ENCODE data around the gene AMER3. TPM values are rescaled to one million over a fixed set of nuclear protein-coding genes. Genes with fewer than 3 reads are reported as not detected.
A peak's percentile ranks its signal among the peaks of the same experiment; 100 is the strongest.

Gene AMER3
- total RNA-seq, 1 experiment from 2014 or later, result not detected

- no peak overlapping the region for H3K4me3 ChIP-seq
- H3K27ac ChIP-seq, result no peak overlapping the region
- no peaks in the 10 kb centered on the region for H3K27me3 ChIP-seq
- H3K4me1 ChIP-seq, result no peaks in the 10 kb centered on the region
- H3K9me3 ChIP-seq (replicated peaks), result no peaks in the 10 kb centered on the region
- no peaks in the 10 kb centered on the region for H3K36me3 ChIP-seq
- no peak for DNase-seq
Measured at GRCh38 chr2:130736487-130736886, 18.9 kb upstream of the AMER3 start.

DNA sequence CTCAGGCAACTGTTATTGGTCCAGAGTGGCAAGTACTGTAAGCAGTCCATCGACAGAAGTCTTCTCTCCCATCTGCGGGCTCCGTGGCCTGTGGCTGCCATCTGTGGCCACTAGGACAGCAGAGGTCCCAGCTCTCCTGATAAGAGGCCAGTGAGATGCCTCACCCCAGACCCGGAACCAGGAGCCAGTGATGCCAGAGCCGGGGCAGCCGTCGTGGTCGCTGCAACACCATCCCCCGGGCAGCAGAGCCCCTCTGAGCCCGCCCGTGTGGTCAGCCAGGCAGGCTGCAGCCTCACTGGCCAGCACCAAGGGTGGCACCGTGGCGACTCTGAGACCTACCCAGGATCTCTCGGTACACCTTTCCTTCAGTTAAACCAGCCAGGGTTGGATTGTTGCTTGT, 17.7 kb upstream of the AMER3 start:
- no peak for DNase-seq
- Histone ChIP-seq H3K4me3 (no peak overlapping the region), H3K36me3 (no peaks in the 10 kb centered on the region)

DNA sequence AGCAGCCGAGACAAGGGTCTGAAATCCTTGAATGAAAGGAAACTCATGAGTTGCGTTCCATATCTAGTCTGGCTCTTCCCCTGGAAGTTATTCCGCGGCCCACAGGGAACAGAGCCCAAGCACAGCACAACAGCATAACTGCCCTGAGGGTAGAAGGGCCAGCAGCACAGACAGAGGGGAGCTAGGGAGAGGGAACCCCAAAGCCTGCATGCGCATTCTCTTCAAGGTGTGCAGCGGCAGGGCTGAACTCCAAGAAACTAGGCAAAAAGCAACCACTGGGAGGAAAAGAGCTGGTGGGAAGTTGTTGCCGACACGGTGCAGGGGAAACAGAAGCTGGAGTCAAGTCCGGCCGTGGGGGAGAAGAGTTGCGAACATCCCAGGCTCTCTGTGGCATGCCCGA, 14.7 kb upstream of the AMER3 start:
- DNase-seq, result no peak
- no peak overlapping the region for H3K4me3 ChIP-seq
- H3K27ac ChIP-seq, result no peak overlapping the region
- H3K36me3 ChIP-seq, result no peaks in the 10 kb centered on the region
- H3K9me3 ChIP-seq (replicated peaks), result no peaks in the 10 kb centered on the region
- H3K4me1 ChIP-seq, result no peaks in the 10 kb centered on the region
- no peaks in the 10 kb centered on the region for H3K27me3 ChIP-seq

More for the DNA sequence above, 17.7 kb upstream of the AMER3 start:
- no peaks in the 10 kb centered on the region for H3K9me3 ChIP-seq (replicated peaks)
- no peaks in the 10 kb centered on the region for H3K27me3 ChIP-seq
- no peak overlapping the region for H3K27ac ChIP-seq
- no peaks in the 10 kb centered on the region for H3K4me1 ChIP-seq

GRCh38 chr2:130743278-130743677, 12.1 kb upstream of the AMER3 start:
- Histone ChIP-seq H3K27ac (no peak overlapping the region), H3K4me1 (no peaks in the 10 kb centered on the region), H3K4me3 (no peak overlapping the region), H3K27me3 (no peaks in the 10 kb centered on the region), H3K36me3 (no peaks in the 10 kb centered on the region), H3K9me3 (replicated peaks) (no peaks in the 10 kb centered on the region)
- no peak for DNase-seq

DNA sequence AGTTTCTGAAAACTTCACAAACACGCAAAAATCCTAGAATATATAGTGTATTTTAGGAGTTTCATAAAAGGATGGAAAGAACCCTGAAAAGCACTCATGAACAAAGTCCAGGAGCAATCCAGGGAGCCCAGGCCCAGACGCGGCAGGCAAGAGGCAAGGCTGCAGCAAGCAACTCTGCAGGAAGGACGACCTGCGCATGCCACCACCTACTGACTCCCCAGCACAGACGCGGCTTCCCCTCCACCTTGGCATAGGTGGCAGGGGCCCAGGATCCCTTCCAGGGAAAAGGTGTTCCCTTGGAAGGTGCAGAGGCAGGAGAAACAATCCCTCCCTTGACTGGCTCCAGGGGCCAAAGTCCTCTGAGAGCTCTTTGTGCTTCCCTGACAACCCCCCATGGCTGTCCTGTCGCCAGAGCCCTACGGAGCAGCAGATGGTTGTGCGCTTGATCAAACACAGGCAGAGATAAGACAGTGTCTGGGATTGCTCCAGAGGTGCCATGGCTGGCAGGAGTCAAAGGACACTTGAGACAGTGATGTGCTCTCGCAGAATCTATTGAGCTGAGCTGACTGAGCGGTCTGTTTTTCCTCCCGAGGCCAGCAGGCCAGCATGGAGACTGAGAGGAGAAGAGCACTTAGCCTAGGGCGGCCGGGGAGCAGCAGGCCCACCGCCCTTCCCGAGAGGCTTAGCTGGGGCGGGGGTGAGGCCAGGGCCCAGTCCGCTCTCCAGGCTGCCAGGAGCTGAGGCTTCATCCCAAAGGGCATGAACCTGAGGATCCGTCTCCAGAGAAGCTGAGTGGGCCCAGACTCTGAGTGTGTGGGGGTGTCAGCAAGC, 10.8 kb upstream of the AMER3 start:
- Histone ChIP-seq H3K36me3 (no peaks in the 10 kb centered on the region), H3K4me1 (no peaks in the 10 kb centered on the region), H3K4me3 (no peak overlapping the region), H3K27ac (no peak overlapping the region), H3K9me3 (replicated peaks) (no peaks in the 10 kb centered on the region), H3K27me3 (no peaks in the 10 kb centered on the region)
- DNase-seq, result no peak

DNA sequence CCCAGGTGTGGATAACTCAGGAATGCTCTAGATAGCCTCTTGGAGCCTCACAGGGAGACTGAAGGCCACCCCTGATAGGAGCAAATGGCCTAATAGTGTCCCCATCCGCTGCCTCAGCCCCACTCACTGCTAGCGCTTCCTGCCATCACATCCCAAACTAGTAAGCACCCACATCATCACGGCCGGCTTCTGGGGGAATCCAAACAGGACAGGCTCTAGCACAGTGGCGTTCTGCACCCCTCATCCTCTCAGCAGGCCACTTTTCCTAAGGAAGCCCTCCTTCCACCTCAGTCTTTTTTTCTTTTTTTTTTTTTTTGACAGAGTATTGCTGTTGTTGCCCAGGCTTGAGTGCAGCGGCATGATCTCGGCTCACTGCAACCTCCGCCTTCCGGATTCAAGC, 6.3 kb upstream of the AMER3 start:
- no peak for DNase-seq
- no peak overlapping the region for H3K4me3 ChIP-seq

DNA sequence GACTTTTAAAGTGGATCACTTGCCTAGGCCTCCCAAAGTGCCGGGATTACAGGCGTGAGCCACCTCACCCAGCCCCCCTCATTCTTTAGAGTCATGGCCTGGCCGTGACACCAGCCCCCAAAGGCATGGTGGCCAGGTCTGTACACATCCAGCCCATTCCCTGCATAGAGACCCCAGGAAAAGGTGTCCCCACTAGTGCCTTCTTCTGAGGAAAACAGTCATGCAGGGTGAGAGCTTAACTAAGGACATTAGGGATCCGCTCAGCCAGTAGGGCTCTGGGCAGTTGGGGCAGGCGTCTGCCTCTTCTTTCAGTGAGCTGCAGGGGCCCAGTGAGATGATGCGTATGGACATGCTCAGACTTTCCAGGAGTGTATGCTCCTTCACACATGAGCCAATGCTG, 5.7 kb upstream of the AMER3 start:
- Histone ChIP-seq H3K4me1 (no peaks in the 10 kb centered on the region), H3K36me3 (no peaks in the 10 kb centered on the region), H3K4me3 (no peak overlapping the region), H3K9me3 (replicated peaks) (no peaks in the 10 kb centered on the region), H3K27me3 (no peaks in the 10 kb centered on the region), H3K27ac (no peak overlapping the region)
- DNase-seq, result no peak

More for the DNA sequence above, 6.3 kb upstream of the AMER3 start:
- Histone ChIP-seq H3K36me3 (no peaks in the 10 kb centered on the region), H3K9me3 (replicated peaks) (no peaks in the 10 kb centered on the region), H3K4me1 (no peaks in the 10 kb centered on the region), H3K27ac (no peak overlapping the region), H3K27me3 (no peaks in the 10 kb centered on the region)

DNA sequence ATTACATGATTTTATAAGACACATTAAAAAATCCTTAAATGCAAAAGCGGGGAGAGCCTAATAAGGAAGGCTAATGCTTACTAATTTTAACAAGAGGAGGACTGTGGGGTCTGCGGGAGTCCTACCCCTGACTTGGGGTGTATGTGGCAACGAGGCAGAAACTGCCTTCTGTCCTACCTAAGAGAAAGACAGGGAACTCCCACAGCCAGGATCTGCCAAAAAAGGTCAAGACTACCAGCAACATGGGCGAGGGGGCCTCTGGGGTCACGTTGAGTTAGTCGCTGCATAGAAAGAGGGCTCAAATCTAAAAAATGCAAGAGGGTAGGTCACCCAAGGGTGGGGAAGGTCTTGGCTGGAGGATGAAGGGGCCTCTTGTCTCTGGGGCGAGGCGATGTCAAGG, 529 bp upstream of the AMER3 start:
- Histone ChIP-seq H3K4me1 (no peaks in the 10 kb centered on the region), H3K4me3 (no peak overlapping the region), H3K36me3 (no peaks in the 10 kb centered on the region), H3K27ac (no peak overlapping the region), H3K9me3 (replicated peaks) (no peaks in the 10 kb centered on the region), H3K27me3 (peaks cover 6% of the 10 kb centered on the region; the same call in 1 of the 2 replicates)
- no peak for DNase-seq

DNA sequence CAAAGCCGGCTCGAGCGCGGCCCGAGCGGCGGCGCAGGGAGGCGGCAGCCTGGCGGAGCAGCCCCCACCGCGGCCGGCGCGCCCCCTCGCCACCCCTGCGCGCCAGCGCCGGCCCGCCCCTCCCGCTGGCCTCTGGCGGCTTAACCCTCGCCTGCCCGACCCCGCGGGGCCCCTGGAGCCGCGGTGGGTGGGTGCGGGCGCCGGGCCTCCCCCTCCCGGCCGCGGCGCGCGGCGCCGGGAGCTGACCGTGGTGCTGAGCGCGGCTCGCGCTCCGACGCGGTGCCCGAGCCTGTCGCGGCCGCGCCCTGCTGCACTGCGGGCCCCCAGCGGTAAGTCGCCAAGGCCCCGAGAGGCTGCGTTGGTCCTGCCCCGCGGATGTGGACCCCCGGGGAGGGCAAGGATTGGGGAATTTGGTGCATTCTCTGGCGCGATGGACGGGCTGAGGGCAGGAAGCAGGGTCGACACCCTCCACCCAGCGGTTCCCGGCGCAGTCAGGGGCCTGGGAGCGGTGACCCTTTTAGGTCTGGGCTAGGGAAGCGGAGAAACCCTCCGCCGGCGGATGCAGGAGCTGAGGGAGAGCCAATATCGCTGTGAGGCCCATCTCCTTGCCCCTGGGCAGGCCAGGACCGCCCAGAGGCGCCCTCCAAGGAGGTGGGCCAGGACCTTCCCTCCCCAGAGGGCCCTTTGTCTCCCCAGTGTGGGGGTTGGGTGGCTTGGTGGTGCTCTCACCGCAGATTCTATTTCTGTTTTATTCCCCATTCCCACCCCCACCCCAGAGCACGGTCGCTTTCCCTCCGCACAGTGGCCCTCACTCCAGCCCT, 923 bp downstream of the AMER3 start:
- Histone ChIP-seq H3K4me1 (no peaks in the 10 kb centered on the region), H3K4me3 (no peak overlapping the region), H3K27me3 (peaks cover 6% of the 10 kb centered on the region; the same call in 1 of the 2 replicates), H3K9me3 (replicated peaks) (no peaks in the 10 kb centered on the region), H3K27ac (no peak overlapping the region), H3K36me3 (no peaks in the 10 kb centered on the region)
- no peak for DNase-seq

DNA sequence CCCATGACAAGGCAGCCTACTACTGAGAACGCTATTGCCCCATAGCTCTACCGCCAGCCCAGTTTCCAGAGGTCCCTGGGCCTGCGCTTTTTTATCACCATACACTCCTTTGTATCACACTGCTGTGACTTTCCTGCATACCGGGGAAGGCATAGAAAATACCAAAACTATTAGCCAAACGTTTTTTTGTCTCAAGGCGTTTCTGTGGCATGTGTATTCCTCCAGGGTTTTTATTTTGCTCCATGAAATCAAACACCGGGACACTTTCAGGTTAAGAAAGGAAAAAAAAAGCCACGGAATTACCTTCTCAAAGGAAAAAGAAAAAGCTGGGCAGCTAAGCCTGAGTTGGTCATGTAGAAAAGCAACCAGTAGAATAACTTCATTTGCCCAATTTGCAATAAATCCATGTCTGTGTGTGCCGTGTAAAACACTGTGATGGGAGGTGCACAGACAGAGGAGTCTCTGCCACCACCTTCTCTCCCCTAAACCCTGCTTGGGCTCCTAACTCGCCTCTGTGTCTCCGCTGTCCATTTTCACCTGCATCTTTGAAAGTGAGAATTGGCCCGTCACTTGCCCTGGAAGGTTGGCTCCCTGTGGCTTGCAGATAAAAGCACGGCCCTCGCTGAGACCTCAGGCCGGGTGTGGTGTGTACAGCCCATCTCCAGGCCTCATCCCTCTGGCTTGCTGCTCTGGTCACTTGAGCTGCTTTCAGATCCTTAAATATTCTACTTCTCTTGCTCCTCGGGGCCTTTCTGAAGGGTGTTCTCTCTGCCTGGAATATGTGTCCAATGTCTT, 1.7 kb downstream of the AMER3 start:
- H3K4me3 ChIP-seq, result no peak overlapping the region
- H3K27me3 ChIP-seq, result peaks cover 6% of the 10 kb centered on the region; the same call in 1 of the 2 replicates
- DNase-seq, result no peak
- no peaks in the 10 kb centered on the region for H3K36me3 ChIP-seq
- no peaks in the 10 kb centered on the region for H3K4me1 ChIP-seq
- no peaks in the 10 kb centered on the region for H3K9me3 ChIP-seq (replicated peaks)
- no peak overlapping the region for H3K27ac ChIP-seq

DNA sequence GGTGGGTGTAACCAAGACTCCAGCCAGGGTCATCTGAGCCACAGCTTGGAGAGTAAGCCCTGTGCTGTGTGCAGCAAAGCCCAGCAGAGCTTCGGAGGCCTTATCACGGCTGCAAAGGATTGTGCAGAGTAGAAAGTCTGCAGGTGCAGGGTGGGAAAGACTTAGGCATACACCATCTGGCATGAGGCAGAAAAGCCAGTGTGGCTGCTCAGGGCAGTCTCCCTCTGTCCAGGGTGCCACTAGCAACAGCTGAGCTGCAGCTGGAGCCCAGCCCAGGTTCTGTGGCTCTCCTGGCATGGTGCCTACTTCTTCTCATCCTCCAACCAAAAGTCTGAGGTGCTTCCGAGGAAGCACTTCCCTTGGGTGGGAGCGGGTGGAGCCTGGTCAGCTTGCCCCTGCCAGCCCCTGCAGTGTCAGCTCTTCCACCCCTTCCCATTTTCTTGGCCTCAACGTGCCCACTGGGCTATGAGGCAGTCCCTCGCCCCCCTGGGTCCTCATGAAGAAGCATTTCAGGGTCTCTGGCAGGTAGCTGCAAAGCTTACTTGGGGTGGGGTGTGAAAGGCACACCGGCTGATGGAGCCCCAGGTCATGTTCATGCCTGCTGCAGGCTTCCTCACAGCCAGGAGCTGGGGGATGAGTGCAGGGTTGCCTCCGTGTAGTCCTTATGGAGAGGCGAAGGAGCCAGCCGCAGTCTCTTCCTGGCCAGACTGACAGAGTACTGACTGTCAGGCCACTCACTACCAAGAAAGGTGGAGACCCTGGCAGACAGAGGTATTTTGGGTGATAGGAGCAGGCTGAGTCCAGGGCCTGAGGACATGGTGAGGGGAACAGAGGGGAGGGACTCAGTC, 4.8 kb downstream of the AMER3 start:
- Histone ChIP-seq H3K27me3 (peaks cover 11% of the 10 kb centered on the region; the same call in 1 of the 2 replicates), H3K36me3 (no peaks in the 10 kb centered on the region)
- peak; percentile 53 to 65 for DNase-seq

GRCh38 chr2:130760754-130761751, 5.7 kb downstream of the AMER3 start:
- no peaks in the 10 kb centered on the region for H3K4me1 ChIP-seq
- DNase-seq, result no peak
- no peaks in the 10 kb centered on the region for H3K9me3 ChIP-seq (replicated peaks)
- H3K27ac ChIP-seq, result no peak overlapping the region
- no peak overlapping the region for H3K4me3 ChIP-seq
- H3K27me3 ChIP-seq, result peaks cover 15% of the 10 kb centered on the region; the same call in 1 of the 2 replicates
- H3K36me3 ChIP-seq, result no peaks in the 10 kb centered on the region

More for the DNA sequence above, 4.8 kb downstream of the AMER3 start:
- no peaks in the 10 kb centered on the region for H3K9me3 ChIP-seq (replicated peaks)
- no peak overlapping the region for H3K4me3 ChIP-seq
- H3K27ac ChIP-seq, result no peak overlapping the region
- no peaks in the 10 kb centered on the region for H3K4me1 ChIP-seq

Measured in SJCRH30 (cell line).